Upper lobe of left lung (tissue), 4 donors: Measurements from ENCODE around the gene ANKDD1A.

Experiments used
- EP300 ChIP-seq, 4 donors: sonication (generic); formaldehyde crosslinking; IDR thresholded peaks; one replicate each; pipeline ENCODE4 v1.5.1; 2017; ENCODE audit warnings: antibody characterized with exemption in 4 of 4, control low read depth in 2 of 4
- POLR2A ChIP-seq, 4 donors: fragments of 450-650 bp; IDR thresholded peaks; one replicate each; pipeline ENCODE4 v1.5.1; 2016 to 2017; ENCODE audit warnings: antibody characterized with exemption in 4 of 4, mild to moderate bottlenecking in 2 of 4
- POLR2AphosphoS5 ChIP-seq, 2 donors: sonication (generic); formaldehyde crosslinking; IDR thresholded peaks; one replicate each; pipeline ENCODE4 v1.5.1; 2017; ENCODE audit warnings: antibody characterized with exemption in 2 of 2
- TF ChIP-seq, protein P1 (sequence below), 6 experiments: fragments of 450-650 bp in 4 of 6; fragments of 200-600 bp in 2 of 6; sonication (generic) in 2 of 6; IDR thresholded peaks; one replicate each; pipeline ENCODE4 v1.5.1; 2016 to 2019; ENCODE audit warnings: antibody characterized with exemption in 6 of 6

DNA sequence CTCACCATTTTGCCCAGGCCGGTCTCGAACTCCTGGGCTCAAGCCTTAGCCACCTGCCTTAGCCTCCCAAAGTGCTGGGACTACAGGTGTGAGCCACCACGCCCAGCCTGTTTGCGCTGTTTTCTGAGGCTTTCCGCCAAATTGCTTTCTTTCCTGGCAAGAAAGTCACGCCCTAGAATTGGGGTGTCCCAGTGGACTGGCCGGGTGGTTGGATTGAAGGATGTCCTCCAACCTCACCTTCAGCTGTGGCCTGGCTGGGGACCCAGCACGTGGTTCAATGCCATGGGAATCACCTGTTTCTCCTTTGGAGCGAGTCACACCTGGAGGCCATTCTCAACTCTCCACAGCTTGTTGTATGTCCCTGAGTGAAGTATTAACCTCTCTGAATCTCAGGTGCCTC is 5.8 kb upstream of the ANKDD1A start:
- TF ChIP-seq POLR2A (IDR thresholded peaks at IDR 0.05) (no peak), POLR2AphosphoS5 (IDR thresholded peaks at IDR 0.05) (no peak), EP300 (IDR thresholded peaks at IDR 0.05) (no peak)
- TF ChIP-seq, protein P1, sequence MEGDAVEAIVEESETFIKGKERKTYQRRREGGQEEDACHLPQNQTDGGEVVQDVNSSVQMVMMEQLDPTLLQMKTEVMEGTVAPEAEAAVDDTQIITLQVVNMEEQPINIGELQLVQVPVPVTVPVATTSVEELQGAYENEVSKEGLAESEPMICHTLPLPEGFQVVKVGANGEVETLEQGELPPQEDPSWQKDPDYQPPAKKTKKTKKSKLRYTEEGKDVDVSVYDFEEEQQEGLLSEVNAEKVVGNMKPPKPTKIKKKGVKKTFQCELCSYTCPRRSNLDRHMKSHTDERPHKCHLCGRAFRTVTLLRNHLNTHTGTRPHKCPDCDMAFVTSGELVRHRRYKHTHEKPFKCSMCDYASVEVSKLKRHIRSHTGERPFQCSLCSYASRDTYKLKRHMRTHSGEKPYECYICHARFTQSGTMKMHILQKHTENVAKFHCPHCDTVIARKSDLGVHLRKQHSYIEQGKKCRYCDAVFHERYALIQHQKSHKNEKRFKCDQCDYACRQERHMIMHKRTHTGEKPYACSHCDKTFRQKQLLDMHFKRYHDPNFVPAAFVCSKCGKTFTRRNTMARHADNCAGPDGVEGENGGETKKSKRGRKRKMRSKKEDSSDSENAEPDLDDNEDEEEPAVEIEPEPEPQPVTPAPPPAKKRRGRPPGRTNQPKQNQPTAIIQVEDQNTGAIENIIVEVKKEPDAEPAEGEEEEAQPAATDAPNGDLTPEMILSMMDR (IDR thresholded peaks at IDR 0.05), result no peak
